Amygdala (tissue), 56 donors: ENCODE measurements around the gene GNA12.

Source experiments
- DNase-seq, 56 donors: peaks; one replicate each; lab custom pipeline; 2025; lab: John Stamatoyannopoulos, UW

The GNA12 gene

DNA sequence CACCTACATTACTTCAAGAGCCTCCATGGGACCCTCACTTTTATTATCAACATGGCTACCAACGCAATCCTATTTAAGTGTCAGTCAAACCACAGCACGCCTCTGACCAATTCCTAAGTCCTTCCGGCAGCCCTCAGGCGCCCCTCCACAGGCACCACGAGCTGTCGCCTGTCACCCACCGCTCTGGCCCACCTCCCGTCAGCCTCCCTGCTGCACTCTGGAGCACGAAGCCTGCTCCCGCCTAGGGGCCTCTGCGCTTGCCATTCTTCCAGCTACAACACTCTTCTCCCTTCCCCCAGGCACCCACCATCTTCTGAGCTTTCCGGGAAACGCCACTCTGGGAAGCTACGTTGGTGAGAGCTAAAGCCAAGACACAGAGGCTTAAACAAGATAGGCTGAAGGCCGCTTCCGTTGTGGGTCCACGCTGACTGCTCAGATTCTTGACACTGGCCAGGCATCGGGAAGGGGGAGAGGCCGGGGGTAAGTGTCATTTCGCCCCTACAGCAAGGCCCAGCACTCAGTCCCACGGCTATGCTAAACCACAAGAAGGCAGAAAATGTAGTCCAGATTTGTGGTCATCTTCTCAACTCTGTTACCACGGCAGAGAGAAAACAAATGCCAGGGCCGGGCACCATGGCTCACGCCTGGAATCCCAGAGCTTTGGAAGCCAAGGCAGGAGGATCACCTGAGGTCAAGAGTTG is 56.7 kb downstream of the GNA12 start:
- DNase-seq, result no peak

DNA sequence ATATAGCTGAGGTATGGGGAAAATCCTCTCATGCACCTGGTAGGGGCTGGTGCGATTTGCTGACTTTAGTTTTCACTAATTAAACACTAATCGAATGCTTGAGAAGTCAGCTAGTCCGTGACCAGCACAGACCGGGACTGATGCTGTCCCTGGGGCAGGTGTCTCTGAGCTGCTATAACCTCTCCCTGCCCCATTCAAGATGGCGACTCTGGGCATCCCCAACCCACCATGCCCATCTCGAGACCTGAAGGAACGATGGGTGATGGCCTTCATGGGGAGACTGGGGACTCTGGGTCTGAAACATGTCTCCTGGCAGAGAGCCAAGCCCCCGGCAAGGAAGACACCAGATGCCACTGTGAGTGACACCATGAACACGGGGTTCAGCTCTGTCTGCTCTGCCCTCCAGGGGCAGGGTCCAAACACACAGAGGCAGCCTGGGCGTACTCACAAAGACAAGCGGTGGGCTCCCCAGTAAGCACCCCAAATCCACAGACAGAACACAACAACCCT is 57.4 kb downstream of the GNA12 start:
- no peak for DNase-seq

DNA sequence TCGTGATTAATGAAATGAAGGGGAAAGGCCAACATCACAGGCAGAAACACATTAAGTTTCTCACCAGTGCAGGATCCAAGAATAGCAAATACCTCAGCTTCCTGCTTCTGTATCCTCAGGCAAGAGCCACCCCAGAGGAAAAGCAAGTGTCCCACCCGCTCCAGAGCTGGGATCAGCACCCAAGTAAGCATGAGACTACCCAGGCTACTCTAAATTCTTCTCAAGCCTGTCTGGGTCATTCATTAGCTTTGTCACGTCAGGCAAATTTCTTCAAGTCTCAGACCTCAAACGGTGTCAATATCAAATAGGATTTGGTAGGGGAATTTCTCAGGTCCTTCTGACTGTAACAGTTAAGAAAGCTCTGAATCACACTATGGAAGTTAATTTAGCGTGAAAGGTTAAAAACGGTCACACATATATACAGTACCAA is 59.0 kb downstream of the GNA12 start:
- DNase-seq, result no peak

DNA sequence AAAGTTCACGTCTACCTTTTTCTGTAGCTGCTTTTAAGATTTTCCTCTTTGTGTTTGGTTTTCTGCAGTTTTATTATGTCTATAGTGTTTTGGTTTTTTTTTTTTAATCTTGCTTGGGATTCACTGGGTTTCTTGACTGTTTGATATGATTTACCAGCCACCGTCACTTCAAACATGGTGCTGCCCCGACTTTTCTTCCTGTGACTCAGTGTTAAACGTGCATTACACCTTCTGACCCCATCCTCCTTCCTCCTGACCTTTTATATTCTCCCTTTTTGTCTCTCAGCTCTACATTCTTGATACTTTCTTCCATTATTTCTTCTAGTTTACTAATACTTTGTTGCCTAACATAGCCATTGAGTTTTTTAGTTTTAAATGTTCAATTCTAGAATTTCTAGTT is 61.5 kb downstream of the GNA12 start:
- no peak for DNase-seq

DNA sequence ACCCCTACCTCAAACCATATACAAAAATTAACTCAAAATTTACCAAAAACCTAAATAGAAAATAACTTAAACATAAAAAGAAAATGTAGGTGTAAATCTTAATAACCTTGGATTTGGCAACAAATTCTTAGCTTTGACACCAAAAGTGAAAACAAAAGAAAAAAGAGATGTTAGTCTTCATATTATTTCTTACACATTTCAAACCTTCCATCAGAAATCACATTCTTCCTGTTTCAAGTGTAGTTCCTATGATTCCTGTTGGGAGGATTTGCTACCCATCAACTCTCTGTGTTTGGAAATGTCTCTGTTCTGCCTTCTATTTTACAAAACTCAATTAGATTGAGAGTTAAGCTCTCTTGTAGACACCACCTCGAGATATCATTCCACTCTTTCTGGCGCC is 62.0 kb downstream of the GNA12 start:
- no peak for DNase-seq

DNA sequence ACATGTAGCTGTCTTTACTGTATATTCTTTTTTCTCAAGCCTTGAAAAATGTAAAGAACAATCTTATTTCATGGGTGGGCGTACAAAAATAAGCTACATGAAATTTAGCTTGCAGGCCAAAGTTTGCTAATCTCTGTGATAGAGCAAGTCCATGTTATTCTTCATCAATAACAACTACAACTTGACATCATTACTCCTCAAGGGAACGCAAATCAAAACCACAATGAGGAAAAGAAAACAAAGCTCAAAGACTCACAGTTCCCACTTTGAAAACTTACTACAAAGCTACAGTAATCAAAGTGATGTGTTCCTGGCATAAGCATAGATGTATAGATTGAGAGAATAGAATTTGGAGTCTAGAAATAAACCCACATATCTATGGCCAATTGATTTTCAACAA is 62.5 kb downstream of the GNA12 start:
- no peak for DNase-seq

DNA sequence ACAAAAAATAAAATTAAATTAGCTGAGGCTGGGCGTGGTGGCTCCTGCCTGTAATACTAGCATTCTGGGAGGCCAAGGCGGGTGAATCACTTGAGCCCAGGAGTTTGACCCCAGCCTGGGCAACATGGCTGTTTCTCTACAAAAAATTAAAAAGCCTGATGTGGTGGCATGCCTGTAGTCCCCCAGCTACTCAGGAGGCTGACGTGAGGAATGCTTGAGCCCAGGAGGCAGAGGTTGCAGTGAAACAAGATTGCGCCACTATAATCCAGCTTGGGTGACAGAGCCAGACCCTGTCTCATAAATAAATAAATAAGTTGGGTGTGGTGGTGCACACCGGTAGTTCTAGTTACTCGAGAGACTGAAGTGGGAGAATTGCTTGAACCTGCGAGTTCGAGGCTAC is 65.1 kb downstream of the GNA12 start:
- no peak for DNase-seq

DNA sequence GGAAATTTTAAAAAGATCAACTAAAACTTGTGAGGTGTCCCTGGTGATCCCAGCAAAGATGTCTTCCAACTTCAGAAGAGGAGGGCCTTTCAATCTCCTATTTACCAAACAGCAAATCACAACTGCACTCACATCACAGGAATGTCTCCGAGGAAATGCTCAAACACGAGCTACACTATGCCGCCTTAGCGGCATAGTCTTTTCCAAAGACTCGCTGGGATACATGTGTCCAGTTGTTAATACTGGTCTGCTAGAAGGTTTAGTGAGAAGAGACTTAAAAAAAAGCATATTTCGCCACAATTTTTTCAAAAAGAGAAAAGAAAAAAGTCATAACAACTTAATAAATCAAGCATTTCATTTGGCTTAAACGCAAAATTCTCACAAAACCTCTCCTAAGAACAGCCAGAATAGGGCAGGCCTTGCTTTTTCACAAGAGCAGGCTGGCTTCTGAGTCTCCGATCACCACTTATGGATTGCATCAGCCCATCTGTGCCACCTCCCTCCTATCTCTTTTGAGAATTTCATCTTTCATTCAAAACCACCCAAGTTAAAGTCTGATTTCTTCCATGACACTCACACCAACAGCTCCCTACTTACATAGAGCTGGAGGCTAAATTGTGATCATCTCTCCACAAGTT is 66.1 kb downstream of the GNA12 start:
- no peak for DNase-seq

DNA sequence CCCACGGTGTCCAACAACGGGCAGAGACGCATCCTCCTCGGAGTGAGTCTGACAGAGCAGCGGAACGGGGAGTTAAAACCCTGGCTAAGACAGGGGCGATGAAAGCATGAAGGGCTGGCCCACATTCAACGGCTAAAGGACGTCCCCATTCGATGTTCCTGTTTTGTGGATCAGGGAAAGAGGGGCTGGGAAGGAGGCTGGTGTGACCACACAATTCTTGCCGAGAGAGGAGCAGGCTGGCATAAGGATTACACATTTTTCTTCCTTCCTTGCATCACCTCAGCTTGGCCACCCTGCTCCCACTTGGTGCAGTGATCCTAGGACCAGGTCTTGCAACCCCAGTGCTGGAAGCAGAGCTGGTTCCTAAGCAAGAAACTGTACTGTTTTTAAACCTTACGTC is 67.7 kb downstream of the GNA12 start:
- DNase-seq, result no peak

DNA sequence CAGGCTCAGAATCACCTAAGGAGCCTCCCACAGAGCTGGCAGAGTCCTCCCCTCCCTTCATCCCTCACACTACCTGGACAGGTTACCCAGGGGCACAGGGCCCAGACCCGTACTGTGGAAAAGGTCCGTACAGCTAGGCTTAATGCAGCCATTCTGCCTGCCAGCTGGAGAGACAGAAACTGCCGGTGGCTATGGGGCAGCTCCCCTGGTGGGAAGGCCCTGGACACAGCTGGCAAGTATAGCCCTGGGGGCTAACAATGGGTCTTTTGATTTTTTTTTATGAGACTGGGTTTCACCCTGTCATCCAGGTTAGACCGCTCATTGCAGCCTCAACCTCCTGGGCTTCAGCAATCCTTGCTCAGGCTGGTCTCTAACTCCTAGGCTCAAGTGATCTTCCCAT is 68.3 kb downstream of the GNA12 start:
- no peak for DNase-seq

DNA sequence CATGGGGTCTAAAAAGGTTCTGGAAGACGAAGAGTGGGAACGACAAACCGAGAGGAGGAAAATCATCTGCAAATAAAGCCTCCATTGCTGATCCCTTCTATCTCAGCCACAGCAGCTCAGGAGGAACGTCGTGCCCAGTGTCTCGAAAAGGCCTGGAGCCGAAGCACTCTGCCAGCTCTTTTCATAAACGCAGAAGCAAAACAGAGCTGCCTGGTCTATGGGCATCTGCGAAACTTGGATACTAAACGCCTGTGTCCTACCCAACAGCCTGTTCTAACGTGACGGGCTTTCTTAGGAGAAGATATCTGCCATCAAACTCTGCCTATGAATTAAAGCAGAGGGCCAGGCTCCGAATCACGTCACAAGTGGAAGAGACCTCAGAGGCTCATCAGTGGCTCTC is 68.7 kb downstream of the GNA12 start:
- peak in 17 of 56 donors; percentile 13 to 65 (median 38) for DNase-seq

DNA sequence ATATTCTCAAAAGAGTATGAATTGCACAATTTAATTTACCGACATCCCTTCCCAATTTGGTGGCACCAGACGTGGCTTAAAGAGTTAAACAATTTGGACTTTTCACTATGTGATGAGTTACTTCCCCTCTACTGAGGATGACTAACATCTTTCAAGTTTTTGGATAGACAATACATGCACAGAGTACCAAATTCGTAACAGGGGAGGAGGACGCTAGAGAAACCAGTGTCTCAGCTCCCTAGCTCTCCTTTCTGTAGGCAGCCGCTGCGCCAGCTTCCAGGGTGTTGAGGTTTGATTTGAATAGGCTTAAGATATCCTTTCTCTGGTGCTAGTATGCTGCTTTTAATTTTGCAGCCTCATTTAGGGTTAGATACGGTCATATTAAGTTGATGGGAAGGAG is 69.2 kb downstream of the GNA12 start:
- no peak for DNase-seq

DNA sequence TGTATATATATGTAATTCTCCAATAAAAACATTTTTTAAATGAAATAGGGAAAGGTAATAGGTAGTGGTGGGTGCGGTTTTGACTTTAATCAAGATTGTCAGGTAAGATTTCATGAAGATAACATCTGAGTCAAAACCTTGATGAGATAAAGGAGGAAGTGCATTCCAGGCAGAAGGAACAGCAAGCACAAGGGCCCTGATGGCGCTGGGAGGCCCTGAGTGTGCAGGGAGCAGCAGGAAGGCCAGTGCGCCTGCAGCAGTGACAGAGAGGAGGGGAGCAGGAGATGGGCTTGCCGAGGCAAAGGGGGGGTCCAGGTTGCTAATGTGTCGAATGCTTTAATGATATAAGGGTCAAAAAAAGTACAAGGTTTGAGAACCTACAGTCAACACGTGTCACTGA is 69.8 kb downstream of the GNA12 start:
- DNase-seq, result no peak

DNA sequence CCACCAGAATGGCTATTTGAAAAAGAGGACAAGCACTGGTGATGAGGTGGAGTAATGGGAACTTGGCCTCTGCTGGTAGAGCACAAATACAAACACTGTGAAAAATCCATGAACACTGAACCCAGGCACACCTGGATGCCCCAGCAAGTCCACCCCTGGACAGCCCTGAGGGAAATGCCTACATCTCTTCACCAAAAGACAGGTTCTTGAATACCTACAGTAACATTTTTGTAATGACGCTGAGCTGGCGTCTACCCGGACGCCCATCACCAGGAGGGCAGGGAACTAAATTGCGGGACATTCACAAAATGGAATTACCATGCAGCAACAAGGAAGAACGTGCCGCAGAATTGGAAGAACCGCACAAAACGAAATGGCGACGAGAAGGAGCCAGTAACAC is 70.5 kb downstream of the GNA12 start:
- no peak for DNase-seq

DNA sequence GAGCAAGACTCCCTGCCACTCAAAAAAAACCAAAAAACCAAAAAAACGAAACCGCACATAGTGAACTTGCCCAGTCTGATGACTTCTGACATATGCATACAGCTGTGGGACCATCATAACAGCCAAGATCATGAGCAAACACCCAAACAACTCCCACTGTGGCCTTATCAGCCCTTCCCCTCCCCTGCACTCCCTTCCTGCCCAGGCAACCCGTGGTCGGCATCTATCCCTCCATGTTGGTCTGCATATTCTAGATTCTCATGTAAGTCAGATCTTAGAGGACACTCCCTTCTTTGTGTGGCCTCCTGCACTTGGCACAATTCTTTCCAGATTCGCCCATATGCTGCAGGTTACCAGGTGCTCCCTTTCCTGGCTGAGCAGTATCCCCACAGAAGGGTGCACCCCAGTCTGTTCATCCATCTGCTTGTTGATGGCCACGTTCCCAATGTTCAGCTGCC is 72.8 kb downstream of the GNA12 start:
- DNase-seq, result no peak

DNA sequence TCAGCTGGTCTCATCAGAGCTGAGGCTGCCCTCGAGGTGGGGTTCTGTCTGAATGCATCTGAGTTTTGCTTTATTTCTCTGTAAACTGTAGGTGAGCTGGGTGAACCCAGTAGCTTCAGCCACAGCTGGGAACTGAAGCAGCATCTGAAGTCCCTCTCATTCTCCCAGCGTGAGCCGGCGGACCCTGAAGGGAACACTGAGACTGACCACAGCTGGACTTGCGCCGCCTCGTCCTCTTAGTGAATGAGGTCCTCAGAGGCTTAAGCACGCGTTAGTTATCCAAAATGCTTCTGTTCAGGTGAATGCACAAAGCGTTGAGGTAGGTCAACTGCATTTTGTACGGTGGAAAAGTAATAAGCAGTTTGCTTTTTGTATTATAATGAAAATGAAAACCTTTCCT is 79.5 kb downstream of the GNA12 start:
- DNase-seq, result no peak

DNA sequence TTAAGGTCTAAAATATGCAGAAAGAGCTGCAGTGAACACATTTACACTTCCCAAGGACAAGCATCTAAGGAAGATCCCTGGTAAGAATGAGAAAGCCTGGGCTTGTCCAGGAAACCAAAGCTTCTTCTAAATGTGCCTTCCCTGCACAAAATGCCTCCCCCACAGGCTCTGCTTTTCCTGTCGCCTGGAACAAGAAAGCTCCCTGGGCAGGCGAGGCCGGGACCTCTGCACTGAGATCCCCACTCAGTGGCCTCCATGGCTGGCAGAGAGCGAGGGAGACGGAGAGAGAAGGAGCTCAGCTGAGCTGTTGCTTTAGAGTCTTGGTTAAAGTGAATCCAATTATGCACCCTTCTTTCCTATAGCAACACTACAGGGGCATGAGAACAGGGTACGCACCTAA is 80.5 kb downstream of the GNA12 start:
- DNase-seq, result no peak

DNA sequence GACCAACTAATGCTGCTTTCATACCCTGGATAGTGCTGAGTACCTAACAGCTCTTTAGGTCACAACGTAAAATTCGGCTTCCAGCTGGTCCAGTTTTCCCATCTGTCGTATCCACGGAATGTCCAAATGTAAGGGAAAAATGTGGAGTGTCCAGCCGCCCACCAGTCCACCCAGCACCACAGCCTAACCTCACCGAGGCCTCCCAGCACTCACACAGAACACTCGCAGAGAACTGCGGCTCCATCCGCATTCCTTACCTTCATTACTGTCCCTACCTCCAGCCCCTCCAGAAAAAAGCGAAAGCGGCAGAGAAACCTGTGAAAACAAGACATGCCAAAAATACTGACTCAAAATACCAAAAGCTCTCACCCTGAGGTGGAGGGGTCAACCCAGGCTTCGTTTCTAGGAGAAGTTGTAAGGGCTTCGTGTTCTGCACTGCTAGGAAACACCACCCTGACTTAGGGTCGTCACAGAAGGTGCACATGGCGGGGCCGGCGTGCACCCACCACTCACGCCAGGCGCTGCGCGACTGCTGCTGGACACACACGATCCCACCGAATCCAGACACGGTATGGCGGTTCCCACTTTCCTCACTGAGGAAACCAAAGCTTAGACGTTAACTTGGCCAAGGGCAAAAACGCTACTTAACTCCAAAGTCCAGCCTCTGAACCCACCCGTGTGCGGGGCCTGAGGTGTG is 82.2 kb downstream of the GNA12 start:
- no peak for DNase-seq

DNA sequence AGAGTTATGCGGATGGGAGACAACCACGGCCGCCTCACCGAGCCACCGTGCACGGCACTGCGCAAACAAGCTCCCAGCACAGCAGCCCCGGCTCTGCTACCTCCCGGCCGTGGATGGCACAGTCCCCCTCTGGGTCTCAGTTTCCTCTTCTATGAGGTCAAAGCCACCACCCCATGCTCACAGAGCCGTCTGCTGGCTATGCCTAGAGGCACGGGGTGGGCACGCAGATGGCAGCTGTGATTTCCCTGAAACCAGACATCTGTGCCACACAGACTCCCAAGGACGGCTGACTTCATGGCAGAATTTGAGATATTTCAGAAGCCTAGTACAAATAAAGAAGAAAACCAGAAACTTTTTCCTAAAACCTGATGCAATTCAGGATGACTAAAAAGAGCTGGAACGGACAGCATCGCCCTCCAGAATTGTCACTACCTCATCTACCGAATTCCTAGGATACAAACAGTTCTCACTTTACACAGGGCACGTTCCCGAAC is 82.9 kb downstream of the GNA12 start:
- no peak for DNase-seq

DNA sequence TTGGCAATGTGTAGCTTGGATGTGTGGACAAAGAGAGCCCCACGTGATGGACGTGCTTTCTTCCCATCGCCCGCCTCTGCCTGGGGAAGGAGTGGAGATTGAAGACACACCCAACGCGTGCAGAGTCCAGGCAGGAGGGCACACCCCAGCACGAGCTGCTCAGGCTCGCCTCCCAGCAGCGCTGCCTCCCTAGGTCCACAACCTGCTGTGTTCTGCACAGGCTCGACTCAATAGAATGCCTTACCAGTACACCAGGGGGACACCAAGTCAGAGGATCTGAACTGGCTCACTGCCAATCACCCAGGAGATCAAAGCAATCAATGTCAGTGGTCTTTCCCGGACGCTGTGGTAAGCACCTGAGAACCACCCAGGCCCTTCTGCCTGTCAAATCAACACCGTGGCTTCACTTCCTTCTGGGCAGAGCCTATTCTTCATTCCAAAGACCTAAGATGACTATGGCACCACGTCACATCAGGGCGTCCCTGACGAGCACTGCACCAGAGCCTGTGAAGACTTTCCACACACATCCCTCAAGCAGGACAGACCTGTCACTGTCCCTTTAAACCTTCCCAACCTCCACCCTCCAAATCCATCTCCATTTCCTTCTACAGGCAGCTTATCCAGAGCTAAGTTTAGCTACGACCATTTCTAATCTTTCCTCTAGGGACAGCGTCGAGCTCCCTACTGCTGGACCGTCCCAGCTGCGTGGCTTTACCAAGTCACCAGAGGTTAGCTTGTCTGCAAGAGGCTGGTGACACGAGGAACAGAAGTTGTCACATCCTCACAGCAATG is 83.8 kb downstream of the GNA12 start:
- peak in 7 of 56 donors; percentile 15 to 72 (median 51) for DNase-seq

DNA sequence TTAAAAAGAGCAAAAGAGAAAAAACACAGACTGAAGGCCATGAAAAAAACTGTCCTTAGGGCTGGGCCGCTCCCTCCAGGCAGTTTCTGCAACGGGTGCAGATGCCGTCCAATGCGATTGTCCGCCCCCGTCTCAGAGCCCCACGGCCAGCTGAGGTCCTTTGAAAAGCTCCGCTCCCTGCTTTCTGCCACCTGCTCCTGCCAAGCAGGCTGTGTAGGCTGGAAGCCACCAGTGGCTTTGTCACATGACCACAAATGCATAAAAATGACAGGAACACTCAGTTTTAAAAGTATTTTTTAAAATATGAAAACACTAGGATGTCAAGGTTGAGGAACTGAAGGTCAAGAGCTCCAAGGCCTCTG is 84.4 kb downstream of the GNA12 start:
- DNase-seq, result peak in 27 of 56 donors; percentile 29 to 72 (median 52)
